ENCODE measurements around the gene DPH1. TPM values are rescaled to one million over a fixed set of nuclear protein-coding genes. Genes with fewer than 3 reads are reported as not detected.

Gene DPH1
- total RNA-seq, 1 donor: 28.8 TPM

GRCh38 chr17:2075336-2076086 lies 45.6 kb downstream of the DPH1 start:
- H3K4me3 ChIP-seq (ENCODE audit: low read depth, low read length): no peak overlapping the region
- peak; percentile 15 for TF ChIP-seq CTCF (IDR thresholded peaks at IDR 0.05; ENCODE audit: insufficient read depth, low read length)
- peak; percentile 56 for DNase-seq (ENCODE audit: low read depth)

- no peak for DNase-seq (ENCODE audit: low read depth)
- TF ChIP-seq CTCF (IDR thresholded peaks at IDR 0.05; ENCODE audit: insufficient read depth, low read length): no peak
- H3K4me3 ChIP-seq (ENCODE audit: low read depth, low read length): no peak overlapping the region
Observed at GRCh38 chr17:2076087-2076984, 46.4 kb downstream of the DPH1 start.

- TF ChIP-seq CTCF (IDR thresholded peaks at IDR 0.05; ENCODE audit: insufficient read depth, low read length): no peak
- H3K4me3 ChIP-seq (ENCODE audit: low read depth, low read length): no peak overlapping the region
- DNase-seq (ENCODE audit: low read depth): no peak
Observed at GRCh38 chr17:2077040-2077439, 47.1 kb downstream of the DPH1 start.

GRCh38 chr17:2081564-2081963 lies 51.6 kb downstream of the DPH1 start:
- DNase-seq (ENCODE audit: low read depth): no peak
- H3K4me3 ChIP-seq (ENCODE audit: low read depth, low read length): no peak overlapping the region

GRCh38 chr17:2082003-2082781 lies 52.2 kb downstream of the DPH1 start:
- no peak for DNase-seq (ENCODE audit: low read depth)
- no peak overlapping the region for H3K4me3 ChIP-seq (ENCODE audit: low read depth, low read length)
- TF ChIP-seq CTCF (IDR thresholded peaks at IDR 0.05; ENCODE audit: insufficient read depth, low read length): no peak

More at GRCh38 chr17:2081564-2081963, 51.6 kb downstream of the DPH1 start:
- TF ChIP-seq CTCF (IDR thresholded peaks at IDR 0.05; ENCODE audit: insufficient read depth, low read length): no peak

GRCh38 chr17:2083613-2084035 lies 53.7 kb downstream of the DPH1 start:
- TF ChIP-seq CTCF (IDR thresholded peaks at IDR 0.05; ENCODE audit: insufficient read depth, low read length): no peak
- no peak for DNase-seq (ENCODE audit: low read depth)
- H3K4me3 ChIP-seq (ENCODE audit: low read depth, low read length): no peak overlapping the region

All from fibroblast of the aortic adventitia (primary cell).